ENCODE data around the gene GALNT12. TPM values are rescaled to one million over a fixed set of nuclear protein-coding genes. Genes with fewer than 3 reads are reported as not detected.

GALNT12 gene
- total RNA-seq, 1 donor from 2014 or later = 16.6 TPM

DNA sequence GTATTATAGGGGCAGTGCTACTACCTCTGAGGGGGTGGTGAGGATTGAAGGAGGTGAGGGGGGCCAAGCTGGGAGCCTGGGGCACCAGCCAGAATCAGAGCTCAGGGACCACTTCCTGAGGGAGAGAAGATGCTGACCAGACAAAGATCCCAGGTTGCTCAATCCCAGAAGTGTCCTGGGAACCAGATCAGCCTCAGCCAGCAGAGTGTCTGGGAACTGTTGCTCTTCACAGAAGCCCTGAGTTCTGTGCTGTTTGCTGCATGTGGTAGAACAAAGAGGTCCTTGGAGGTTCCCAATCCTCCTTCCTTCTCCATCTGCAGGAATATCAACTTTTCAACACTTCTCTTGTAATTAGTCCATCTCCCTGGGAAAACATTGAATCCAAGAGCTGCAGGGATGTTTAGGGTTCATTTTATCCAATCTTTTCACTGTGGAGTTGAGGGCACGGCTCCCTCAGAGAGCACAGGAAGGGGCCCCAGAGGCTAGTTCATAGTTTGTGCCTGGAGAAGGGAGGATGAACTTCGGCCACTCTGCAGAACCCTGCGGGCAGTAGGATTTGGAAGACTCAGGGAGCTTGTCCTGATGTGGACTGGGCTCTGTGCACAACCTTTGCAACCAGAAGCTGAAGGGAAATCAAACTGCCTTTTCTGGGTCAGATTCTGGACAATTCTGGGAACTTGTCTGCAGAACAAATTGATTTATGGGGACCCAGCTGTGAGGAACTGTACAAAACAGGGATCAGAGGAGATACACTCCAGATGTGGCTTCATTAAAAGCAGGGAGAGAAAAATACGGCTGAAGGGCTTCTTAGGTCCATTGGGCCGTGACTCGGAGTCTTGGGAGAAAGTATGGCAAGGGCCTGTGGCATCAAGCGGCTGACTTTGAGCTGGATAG is 57.1 kb downstream of the GALNT12 start:
- ATAC-seq = no peak

DNA sequence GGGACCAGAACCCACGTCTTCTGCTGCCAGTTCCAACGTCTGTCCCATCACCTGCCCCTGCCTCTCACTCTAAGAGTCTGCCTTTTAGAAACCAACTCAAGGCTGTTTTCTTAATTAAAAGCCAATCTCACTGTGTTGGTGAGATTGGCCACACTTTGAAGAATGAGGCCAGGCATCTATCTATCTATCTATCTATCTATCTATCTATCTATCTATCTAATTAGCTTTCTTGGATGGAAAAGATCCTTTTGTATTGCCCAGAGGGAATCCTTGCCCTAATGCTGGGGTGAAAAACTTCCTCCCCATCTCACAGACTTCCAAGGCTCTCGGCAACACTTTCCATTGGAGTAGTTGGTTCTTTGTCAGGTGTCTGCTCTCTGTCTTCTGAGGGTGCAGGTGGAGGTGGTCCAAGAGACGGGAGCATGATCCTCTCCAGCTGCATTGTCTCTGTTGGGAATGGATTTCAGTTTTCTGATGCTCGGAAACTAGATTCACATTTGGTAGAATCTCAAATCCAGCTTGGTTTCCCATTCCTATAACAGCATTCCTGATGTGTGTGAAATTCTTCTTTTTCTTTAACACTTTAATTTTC is 57.9 kb downstream of the GALNT12 start:
- no peak for ATAC-seq

DNA sequence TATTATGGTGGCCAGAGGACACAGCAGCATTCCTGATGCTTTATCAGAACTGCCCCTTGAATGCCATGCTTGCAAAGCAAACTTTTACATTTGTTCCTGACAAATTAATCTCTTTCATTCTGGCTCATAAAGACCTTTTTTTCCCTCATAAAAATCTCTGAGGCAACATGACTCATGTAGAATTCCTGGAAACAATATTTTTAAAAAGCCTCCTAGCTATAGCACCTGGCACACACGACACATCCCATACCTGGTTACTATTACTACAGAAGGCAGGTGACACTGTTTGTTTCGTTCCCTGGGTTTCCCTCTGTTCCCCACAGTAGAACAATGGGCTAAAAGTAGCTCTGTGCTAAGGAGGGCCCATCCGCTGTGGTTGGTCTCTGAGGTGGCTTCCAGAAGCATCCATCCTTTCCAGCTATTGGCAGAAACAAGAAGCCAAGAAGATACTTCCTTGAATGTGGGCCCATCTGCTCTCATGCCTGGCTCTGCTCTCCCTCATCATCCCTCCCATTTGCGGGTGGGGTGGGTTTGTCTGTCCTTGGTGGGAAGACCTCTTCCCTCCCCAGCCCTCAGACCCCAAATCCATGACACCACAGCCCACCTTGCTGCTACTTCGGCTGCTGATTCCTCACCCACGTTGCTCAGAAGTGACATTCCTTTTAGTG is 59.1 kb downstream of the GALNT12 start:
- ATAC-seq = no peak

DNA sequence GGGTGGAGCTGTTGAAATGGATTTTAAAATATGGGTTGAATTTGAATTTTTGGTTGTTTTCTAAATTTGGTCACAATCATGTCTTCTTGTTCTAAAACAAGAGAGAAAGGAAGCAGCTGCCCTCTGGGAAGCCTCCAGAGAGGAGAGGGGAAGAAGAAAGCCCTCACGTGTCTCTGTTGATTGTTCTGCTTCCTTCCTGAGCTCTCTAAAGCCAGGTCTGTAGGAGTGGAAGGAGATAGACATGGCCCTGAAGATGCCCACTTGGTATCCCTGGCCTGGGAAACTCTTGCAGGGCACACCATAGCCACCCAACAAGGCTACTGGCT is 59.6 kb downstream of the GALNT12 start:
- no peak for ATAC-seq

DNA sequence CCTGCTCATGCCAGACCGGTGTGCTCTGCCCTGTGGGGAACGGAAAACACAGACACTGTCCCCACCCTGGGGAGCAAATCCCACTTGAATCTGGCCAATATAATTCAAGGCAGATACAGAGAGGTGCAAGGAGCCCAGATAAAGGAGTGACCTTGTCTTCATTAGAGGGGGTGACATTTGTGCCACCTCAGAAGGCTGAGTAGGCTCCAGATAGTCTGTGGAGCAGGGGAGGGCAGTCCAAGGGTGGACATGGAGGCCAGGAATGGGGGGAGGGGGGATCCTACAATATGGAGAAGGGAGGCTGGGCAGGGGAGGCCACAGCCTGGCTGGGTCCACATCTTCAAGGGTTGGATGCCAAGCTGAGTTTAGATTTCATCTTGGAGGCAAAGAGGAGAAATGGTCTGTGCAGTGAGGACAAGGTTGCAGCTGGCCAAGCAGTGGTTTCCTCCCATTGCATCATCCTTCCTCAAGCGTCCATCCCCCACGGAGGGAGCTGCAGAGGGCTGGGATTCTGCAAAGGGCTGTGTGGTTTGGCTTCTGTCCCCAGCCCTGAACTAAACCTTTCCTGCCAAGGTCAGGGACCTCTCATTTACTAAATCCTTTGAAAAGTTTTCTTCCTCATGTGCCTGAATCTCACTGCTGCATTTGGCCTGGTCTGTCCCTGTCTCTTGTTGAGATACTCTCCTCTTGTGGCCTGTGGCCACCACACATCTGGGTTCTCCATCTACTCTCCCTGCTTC is 60.1 kb downstream of the GALNT12 start:
- peak; percentile 52 for ATAC-seq

DNA sequence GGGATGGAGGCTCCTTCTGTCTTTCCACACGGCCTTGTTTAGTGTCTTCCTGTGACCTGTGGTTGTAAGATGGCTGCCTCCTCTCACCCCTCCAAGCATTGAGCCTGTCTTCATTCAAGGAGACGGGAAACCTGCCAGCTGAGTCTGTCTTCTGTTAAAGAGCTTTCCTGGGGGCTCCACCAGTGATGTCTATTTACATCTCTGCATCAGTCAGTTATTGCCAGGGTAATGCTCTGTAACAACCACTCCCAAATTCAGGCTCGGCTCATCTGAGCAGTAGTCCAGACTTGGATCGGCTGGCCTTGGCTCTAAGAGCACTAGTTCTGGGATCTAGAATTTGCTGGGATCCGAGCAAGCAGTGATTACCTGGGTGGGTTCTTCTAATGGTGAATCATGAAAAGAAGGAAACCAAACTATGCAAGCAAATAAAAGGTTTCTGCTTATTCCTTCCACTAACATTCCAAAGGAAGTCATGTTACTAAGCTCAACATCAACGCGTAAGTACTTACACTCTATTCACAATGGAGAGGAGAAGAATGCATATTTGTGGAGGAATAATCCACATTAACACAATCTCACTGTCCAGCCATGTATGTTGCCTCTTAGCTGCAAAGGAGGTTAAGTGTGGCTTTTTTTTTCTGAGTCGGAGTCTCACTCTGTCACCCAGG is 61.7 kb downstream of the GALNT12 start:
- no peak for ATAC-seq

DNA sequence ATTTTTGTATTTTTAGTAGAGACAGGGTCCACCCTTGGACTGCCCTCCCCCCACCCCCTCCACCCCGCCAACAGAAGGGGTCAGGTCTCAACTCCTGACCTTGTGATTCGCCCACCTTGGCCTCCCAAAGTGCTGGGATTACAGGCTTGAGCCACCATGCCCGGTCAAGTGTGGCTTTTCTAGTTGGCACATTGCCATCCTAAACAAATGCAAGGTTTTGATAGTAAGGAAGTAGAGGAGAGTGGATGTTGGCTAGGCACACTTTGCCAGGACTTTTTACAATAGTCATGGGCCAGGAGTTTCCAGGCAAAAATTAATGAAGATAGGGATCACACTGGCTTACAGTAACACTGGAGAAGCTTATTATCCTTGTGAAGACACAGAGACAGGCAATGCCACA is 62.4 kb downstream of the GALNT12 start:
- ATAC-seq = no peak

DNA sequence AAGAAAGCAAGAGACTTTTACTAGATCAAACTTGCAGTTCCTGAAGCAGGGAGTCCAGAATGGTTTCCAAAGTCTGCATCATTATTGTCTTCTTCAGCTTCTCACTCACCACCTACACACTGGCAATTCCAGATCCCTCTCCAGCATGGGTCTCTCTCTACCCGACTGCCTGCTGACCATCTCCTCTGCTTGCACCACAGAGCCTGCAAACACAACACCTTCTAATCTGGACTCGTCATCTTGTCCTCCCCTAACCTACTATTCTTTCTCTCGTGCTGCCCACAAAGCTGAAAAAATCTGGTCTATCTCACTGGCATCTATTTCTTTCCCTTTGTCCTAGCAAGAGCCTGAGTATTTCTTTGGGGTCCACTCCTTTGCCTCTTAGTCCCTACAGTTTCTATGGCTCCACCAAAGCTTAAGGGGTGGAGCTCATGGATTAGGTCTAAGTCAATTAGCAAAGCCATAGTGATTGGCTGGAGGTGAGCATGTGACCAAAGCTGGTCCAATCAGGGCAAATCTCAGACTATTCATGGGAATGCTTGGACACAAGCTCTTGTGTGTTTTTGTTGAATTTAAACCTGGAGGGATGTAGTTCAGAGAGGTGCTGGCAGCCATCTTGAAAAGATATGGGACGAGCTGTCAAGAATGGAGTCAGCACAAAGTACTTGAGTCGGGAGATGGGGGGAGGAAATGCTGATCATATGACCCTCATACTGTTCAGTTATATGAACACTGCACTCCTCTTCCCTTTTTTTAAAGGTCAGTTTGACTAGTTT is 63.5 kb downstream of the GALNT12 start:
- ATAC-seq = no peak

DNA sequence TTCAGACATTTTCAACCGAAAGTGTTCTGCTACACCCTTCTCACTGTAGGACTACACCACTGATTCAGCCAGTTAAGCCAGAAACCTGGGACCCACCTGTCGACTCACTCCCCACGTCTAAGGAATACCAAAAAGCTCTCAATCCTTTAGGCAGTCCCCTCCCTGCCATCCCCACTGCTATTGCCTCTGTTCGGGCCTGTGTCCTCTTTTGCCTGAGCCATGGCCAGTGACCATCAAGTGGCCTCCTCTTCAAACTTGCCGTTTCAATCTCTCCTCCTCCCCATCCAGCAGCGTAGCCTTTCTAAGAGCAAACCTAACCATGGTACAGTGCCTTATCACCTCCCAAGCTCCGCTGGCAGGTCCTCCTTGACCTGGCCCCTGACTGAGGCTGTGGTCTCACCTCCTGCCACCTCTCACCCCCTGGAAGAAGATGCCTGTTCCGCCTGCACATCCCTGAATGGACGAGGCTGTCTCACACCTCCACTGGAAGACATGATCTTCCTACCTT is 64.1 kb downstream of the GALNT12 start:
- no peak for ATAC-seq

DNA sequence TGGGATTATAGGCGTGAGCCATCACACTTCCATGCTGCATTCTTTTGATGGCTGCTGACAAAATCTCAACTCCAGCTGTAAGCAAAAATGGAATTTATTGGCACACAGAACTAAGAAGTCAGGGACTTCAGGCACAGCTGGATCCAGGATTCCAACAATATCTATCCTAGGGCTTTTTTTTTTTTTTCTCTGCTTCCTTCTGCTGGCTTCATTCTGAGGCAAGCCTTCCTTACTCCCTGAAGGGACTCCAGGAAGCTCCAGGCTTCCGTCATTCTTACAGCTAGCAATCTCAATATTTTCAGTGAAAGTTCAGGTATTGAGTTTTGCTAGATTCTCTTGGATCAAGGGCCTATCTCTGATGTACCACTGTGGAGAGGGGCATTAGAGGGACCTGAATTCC is 66.1 kb downstream of the GALNT12 start:
- no peak for ATAC-seq

DNA sequence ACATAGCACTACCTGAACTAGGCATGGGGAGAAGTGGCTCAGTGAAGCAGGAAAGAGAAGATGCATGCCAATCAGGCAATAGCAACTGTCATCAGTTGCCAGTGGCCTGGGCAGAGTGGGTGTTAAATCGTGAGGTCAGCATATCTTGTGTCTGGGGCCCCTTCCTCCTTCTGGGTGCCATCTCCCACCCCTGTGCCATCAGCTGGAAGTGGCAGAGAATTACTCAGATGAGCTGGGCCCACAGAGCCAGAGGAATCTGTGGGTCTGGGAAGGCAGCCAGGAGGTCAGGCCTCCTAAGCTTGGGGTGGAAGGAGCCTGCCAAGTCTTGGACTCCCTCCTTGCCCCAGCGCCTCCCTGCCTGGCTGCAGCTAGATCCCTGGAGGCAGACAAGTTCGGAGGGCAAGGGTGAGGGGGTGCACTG is 66.5 kb downstream of the GALNT12 start:
- ATAC-seq = no peak

DNA sequence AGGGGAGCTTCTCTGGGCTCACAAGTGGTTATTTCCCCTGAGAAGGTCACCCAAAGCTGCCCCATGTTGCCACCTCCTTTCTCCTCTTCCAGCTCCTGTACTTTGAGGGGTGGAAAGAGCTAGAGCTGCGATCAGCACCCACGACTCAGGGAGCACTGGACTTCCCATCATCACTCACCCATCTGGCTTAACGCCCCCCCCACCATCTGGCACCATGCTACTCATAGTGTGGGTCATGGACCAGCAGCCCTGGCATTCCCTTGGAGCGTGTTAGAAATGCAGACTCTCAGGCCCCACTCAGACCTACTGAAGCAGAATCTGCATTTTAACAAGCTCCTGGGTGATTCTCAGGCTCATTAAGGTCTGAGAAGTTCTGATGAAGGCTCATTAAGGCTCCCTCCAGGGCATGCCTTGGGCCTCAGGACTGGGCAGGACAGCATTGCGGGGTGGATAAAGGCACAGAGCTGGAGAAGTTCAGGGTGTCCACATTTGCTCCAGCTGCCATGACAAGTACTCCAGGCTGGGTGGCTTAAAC is 67.3 kb downstream of the GALNT12 start:
- ATAC-seq = no peak

DNA sequence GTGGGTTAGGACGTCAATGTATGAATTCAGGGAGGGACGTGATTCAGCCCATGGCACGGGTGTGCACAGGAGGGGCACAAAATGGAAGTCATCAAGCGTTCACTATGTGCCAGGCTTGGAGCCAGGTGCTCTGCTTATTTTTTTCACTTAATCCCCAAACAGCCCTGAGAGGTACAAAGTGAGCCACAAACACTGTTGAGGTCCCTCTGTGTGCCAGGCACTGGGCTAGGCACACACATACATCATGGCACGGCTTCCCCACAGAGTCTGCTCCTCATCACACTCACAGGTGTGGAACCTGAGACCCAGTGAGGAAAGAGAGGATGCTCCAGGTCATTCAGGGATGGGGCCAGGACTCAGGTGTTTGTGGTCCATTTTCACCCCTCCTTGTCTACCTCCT is 68.1 kb downstream of the GALNT12 start:
- ATAC-seq = no peak

DNA sequence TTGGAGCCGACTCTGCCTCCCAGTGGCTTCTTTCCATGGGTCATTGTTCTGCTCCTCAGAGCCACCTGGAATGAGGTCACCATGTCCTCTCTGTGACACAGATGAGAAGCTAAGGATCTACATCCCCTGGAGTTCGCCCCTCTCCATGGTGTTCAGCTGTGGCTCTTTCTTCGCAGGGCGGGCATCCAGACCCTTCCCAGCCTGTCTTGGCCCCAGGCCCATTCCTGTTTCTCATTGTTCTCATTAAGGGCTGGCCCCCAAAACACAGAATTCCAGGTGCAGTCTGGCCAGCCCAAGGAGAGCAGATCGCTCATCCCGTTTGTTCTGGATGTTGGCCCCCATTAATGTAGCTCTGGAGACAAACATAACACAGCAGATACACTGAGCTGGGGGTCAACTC is 69.8 kb downstream of the GALNT12 start:
- ATAC-seq = no peak

DNA sequence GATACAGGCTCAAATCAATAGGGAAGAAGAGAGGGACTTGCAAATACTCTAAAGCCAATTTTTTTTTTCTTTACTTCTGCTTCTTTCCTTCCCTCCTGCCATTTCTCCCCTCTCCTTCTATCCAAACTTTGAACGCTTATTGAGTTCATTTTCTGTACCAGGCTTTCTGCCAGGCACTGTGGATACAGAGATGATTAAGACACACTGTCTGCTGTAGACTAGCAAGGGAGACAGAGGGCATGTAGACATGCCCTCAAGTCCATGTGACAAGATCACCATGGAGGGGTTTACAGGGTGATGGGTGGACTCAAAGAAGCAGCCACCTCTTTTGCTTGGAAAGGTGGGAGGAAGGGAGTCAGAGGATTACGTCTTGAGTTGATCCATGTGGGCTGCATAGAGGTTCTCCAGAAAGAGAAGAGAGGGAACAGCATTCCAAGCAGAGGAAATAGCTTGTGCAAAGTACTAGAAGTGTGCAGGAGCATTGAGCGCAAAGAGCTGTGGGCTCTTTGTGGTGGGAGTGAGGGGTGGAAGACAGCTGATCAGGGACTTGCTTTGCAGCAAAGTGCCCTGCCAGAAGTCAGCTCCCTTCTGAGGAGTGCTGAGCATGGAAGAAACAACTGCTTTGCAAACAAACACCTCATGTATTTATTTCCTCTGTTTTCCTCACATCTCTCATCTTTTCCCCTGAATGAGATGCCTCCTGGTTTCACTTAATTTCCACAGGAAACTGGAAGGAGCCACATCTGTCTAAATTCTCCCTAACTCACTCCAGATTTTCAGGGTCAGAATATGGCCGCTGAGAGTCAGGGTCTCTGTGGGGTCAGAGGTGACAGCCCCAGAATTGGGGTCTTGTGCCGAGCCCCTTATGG is 71.9 kb downstream of the GALNT12 start:
- ATAC-seq = no peak

DNA sequence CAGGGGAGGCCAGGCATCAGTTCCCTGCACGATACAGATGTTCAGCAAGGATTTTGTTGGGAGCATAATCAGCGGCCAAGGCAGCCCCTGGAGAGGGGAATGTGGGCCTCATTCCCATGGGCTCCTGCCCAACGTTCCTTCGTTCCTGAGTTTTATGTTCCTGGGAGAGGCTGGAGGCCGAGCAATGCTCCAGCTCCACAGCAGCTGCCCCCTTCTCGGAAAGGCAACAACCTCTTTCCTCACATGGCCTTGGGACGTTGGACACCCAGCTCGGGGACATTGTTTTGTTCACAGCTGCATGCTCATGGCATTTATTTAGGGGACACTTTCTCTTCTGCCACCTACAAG is 72.5 kb downstream of the GALNT12 start:
- no peak for ATAC-seq

DNA sequence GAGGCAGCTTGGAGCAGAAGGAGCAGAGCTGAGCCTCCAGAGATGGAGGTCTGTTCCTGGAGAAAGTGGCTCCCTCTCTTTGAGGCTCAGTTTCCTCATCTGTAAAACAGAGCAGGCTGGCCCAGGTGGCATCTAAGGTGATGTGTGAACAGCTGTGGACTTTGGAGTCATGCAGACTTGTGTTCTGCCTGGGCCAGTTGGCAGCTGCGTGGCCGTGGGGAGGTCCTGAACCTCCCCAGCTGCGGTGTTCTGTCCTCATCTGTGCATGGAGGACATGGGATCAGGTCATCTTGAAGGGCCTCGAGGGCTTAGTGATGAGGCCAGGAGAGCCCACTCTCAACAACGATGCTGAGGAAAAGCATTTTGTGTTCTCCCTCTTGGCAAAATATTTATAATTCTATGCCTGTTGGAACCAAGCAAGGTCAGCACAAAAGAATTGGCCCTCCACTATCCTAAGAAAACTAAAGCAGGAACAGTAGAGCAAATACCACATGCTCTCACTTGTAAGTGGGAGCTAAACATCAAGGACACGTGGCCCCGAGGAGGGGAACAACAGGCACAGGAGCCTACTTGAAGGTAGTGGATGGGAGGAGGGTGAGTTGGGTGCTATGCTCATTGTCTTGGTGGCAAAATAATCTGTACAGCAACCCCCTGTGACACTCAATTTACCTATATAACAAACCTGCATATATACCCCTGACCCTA is 73.0 kb downstream of the GALNT12 start:
- no peak for ATAC-seq

DNA sequence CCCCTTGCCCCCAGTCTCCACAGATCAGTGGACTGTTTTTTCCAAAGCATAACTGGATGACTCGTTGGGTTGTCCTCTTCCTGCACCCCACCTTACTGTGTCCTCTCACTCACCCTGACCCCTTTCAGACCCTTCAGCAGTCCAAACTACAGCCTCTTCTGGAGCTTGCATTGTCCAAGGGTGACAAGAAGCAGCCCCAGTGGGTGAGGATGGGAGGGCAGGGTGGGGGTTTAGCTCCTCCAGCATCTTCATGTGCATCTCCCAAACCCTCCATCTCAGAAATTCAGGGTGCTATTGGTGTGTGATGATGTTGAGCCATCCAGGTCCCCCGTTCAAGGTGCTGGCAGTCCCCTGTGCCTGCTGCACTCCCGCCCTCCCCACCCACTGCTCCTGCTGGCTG is 73.9 kb downstream of the GALNT12 start:
- ATAC-seq = no peak

DNA sequence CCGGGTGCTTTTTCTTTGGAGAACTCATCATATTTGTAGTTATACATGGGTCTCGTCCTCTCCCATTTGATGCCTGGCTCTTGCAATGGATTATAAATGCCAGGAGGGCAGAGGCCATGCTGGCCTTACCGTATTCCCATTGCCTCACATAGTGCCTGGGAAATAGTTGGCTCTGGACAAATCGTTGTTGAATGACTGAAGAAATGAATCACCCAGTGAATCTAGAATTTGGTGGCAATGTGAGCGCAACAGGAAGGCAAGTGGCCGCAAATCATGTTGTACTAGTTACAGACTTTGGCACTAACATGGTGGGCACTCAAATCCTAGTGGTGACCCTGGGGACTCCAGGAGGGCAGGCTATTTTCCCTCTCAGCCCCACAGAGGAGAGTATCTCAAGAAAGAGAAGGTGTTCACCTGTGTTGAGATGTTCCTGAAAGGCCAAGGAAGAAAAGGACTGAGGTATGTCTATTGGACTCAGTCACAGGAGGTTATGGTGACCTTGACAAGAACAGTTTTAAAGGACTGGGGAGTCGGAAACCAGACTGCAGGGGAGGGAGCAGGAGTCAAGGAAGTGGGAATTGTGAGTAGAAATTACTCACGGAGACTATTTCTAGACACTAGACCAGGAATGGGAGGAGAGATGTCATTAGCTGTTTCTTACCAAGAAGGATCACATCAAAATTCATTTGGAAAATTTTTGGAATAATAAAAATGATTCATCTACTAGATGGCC is 74.5 kb downstream of the GALNT12 start:
- ATAC-seq = no peak
